Fibroblast of pulmonary artery (primary cell): ENCODE results near the gene TUBAL3.

Source experiments
- DNase-seq: peaks from one replicate; pipeline ENCODE4 v3.0.0-alpha.2; 2010; ENCODE audit warnings: low read depth
- H3K4me3 ChIP-seq: replicated peaks from 2 replicates; pipeline ENCODE4 v1.5.1; 2011; ENCODE audit warnings: low read depth, mild to moderate bottlenecking, control low read depth, low read length, moderate library complexity
- TF ChIP-seq, protein P1 (sequence below): IDR thresholded peaks from 2 replicates; pipeline ENCODE4 v1.5.1; 2011; ENCODE audit warnings: mild to moderate bottlenecking, control low read depth, low read length, inconsistent platforms; ENCODE audit errors: missing control alignments

Gene TUBAL3

DNA sequence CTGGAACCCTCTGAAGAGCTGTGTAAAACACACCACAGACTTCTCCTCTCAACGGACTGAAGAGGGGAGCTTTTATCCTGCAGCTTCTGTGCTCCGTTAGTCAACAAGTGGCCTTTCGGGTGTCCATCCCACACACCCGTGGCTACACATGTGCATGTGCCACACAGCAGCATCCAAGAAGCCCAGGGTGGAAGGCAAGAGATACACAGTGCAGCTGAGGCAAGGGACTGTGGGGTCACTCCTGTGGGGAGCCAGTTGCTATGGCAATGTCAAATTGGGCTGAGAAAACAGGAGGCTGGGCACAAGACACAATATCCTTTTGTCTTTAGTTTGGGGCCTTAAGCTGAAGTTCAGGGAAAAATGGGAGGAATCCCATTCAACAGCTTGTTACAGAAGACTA lies 36.5 kb upstream of the TUBAL3 start:
- TF ChIP-seq, protein P1, sequence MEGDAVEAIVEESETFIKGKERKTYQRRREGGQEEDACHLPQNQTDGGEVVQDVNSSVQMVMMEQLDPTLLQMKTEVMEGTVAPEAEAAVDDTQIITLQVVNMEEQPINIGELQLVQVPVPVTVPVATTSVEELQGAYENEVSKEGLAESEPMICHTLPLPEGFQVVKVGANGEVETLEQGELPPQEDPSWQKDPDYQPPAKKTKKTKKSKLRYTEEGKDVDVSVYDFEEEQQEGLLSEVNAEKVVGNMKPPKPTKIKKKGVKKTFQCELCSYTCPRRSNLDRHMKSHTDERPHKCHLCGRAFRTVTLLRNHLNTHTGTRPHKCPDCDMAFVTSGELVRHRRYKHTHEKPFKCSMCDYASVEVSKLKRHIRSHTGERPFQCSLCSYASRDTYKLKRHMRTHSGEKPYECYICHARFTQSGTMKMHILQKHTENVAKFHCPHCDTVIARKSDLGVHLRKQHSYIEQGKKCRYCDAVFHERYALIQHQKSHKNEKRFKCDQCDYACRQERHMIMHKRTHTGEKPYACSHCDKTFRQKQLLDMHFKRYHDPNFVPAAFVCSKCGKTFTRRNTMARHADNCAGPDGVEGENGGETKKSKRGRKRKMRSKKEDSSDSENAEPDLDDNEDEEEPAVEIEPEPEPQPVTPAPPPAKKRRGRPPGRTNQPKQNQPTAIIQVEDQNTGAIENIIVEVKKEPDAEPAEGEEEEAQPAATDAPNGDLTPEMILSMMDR = no peak
- H3K4me3 ChIP-seq = no peak overlapping the region
- no peak for DNase-seq

DNA sequence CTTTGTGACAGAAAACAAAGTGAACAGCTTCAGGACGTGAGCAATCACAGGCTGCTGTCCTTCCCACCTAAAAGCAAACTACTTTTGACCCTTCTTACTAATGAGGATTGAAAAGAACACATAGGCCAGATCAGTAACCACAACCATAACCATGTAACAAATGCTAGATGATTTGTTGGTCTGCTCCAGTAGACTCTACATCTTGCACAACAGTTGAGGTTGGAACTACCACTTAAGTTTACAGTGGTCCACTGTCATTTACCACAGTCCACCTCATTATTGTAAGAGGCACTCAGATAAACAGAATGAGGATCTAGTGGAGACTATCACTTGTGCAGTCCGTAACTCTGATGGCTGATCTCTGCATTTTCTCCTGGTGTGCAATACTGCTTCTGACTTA lies 35.6 kb upstream of the TUBAL3 start:
- TF ChIP-seq, protein P1 = no peak
- DNase-seq = no peak
- H3K4me3 ChIP-seq = no peak overlapping the region

DNA sequence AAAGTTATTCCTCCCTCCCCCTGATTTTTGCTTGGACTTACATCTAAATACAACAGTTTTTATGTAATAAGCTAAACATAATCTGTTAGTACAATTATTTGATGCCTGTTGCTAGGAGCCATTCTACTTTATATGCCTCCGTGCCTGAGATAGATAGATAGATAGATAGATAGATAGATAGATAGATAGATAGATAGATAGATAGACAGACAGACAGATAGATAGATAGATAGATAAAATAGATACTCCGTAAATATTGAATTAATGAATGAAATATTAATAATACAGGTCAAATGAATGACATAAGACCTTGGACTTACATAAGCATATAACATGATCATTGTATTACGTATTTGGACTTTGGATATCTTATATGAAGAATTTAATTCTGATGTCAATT lies 30.7 kb upstream of the TUBAL3 start:
- TF ChIP-seq, protein P1 = no peak
- no peak for DNase-seq
- no peak overlapping the region for H3K4me3 ChIP-seq

DNA sequence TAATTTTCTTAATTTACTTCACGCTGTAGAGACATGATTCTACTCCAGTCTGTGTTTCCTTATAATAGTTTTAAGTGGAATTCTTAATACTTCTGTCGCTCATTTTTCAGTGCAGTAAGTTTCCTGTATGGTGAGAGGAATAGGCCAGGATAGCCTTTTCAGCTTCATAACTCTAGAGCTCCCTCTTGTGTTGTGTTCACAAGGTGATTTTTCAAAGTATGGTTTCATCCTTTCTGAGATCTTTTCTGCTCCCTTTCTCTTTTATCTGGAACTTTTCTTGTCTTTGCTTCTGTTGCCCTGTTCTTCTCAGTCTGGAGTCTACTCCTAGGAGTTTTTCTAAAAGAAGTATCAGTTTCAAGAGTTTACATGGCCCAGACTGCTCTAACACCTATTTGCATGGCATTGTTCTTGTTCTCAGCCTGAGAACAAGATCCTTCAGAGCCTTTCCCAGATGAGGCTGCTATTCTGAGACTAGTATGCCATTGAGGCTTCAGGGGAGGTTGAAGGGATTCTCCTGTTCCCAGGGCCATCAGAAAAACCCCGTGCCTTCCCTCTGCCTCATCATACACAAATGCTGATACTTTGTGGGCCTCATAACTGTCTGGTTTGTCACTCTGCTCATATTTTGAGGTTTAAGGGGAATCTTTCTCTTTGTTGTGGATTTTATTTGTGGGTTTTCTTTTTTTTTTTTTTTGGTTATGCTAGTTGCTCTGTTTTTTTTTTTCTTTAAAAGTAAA lies 29.6 kb upstream of the TUBAL3 start:
- DNase-seq = peak; percentile 86
- TF ChIP-seq, protein P1 = peak; percentile 75
- no peak overlapping the region for H3K4me3 ChIP-seq

DNA sequence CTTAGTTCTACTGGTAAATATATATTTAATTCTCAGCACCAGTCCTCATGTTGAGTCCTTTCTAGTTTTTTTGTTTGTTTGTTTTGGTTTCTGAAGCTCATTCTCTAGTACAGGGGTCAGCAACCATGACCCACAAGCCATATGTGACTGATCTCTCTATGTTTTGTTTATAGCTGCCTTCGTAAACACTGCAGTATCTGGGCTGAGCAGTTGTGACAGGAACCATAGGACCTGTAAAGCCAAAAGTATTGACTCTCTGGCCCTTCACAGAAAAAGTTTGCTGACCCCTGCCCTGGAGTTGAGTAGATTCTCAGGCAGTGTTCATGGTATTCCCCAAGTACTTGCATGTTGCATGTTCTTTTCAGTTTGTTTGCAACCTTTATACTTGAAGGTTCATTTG lies 28.6 kb upstream of the TUBAL3 start:
- DNase-seq = no peak
- H3K4me3 ChIP-seq = no peak overlapping the region
- TF ChIP-seq, protein P1 = no peak

DNA sequence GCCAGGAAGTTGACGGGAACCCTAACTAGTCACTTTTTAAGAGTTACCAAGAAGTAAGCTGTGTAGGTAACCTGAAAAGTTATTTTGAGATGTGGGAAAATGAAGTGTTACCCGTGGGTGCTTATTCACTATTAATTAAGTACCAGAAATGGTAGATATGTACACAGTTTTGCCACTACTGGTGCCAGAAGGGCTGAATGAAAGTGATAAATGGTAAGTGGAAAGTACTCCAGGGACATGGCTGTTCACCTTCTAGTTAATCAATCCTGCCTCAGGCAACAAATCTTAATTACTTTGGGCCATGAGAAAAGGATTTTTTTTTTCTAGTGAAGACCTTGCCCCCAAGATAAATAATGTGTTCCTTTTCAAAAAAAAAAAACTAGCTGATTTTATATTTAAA lies 23.5 kb upstream of the TUBAL3 start:
- TF ChIP-seq, protein P1 = no peak
- no peak for DNase-seq
- H3K4me3 ChIP-seq = no peak overlapping the region

DNA sequence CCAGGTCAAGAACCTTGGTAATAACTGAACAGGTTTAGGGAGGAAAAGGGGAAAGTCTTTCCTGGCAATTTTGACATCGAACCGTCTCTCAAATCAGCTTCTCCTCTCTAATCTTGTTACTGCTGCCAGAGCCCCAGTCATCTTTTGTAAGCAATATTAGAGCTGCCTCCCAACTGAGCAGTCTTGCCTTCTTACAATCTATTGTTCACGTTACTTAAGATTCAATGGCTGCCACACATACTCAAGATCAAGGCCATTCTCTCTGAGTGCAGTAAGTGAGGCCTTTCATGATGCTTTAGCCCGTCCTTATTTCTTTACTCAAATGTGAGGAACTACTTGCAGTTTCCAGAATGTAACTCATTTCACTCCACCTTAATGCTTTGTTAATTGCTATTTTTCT lies 20.1 kb upstream of the TUBAL3 start:
- TF ChIP-seq, protein P1 = no peak
- no peak overlapping the region for H3K4me3 ChIP-seq
- DNase-seq = no peak
